NCI-H748 (cell line): ENCODE results near the gene CGRRF1.

ENCODE experiments used
- DNase-seq: peaks from one replicate; lab custom pipeline; 2025; ENCODE audit not compliant: unreplicated experiment; lab: John Stamatoyannopoulos, UW

The CGRRF1 gene

DNA sequence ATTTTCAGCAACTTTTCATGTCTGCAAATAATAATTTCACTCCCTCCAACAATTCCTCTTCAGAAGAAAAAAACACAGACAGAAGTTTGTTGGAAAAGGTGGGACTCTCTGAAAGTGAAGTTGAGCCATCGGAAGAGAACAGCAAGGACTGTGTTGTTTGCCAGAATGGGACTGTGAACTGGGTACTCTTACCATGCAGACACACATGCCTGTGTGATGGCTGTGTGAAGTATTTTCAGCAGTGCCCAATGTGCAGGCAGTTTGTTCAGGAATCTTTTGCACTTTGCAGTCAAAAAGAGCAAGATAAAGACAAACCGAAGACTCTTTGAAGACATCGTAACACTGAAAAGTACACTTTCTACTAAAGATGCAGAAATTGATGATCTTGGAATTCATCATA, 28.3 kb downstream of the CGRRF1 start:
- DNase-seq, result no peak

DNA sequence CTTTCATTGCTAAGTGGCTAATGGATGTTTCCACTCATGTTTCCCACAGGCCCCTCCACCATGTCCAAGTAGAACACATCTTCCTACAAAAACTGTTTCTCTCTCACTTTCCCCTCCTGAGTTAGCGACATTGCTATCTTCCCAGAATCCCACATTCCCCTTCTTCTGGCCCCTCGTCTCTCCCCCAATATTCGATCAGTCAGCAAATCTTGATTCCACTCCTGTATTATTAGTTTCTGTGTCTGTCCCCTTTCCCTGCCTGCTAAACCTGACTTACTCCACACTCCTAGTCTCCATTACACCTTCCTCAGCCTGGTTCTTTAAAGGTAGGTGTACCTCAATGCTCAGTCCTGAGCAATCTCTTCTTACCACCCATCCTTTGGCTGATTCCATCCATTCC, 37.9 kb downstream of the CGRRF1 start:
- no peak for DNase-seq

DNA sequence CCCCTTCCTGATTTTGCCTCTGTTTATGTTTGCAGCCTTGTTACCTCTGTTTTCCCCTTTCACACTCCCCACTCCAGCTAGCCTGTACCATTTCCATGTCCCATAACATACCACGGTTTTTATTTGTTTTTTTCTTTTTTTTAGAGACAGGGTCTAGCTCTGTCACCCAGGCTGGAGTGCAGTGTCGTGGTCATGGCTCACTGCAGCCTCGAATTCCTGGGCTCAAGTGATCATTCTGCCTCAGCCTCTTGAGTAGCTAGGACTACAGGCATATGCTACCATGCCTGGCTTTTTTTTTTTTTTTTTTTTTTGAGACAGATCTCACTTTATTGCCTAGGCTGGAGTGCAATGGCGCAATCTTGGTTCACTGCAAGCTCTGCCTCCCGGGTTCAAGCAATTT, 38.8 kb downstream of the CGRRF1 start:
- no peak for DNase-seq

DNA sequence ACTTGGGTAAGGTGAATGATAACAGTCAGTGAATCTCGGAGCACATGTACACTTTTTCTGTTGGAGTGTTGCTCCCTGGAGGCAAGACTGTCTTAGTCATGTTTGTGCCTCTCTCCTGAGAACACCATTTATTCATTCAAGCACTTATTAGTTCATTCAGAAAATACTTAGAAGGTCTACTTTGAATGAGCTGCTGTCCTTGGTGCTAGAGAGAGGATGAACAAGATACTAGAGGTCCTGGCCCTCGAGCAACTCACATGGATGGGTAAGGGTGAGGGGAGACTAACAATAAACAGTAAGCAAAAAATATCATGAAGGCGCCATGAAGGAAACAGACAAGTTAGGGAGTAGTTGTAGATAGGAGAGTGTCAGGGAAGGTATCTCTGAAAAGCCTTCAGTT, 40.2 kb downstream of the CGRRF1 start:
- DNase-seq, result no peak

DNA sequence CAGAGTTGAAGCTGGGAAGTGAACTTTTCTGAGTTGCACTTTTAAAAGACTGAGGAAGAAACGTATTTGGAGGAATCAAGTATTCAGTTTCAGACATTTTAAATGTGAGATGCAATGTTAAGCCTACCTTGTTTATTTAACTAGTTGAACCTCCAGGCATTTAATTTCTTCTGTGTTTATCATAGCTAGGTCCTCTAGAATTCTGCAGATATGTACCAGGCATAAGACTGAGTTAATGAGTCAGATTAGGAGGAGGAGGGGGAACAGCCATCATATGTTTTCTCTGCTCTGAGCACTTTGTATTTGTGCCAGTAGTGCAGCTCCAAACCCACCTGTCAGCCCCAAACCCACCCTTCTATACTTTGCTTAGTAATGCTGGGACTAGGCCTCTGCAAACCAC, 40.8 kb downstream of the CGRRF1 start:
- no peak for DNase-seq

DNA sequence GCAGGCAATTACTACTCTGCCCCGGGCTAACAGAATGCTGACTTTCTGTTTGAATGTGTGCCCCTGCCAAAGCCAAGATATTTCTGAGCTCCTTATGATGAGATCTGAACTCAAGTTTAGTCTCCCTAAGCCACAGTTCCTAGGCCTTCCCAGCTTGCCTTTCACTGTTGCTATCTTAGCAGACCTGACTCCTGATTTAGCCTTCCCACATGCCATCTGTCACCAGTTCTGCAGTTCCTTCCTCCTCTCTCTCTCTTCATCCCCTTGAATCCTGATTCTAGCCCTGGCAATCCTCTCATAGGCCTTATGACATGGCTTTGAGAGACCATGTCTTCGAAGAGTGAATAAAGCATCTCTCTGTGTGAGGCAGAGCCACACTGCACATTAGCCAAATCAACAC, 44.7 kb downstream of the CGRRF1 start:
- DNase-seq, result no peak

DNA sequence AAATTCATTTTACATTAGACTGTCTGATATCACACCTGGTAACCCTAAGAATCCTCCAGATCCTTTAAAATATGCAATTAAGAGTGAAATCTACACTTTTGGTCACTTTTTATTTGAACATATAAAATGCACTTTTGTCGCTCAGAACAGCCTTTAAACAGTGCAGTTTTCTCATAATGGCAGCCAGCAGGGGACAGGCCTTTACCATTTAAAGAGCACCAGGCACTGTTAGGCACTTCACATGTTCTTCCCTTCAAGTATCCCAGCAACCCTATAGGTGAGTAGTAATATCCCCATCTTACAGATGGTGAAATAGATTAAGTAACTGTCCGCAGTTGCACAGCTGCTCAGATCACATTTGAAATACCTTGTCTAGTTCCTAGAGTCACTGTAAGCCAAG, 45.9 kb downstream of the CGRRF1 start:
- no peak for DNase-seq

DNA sequence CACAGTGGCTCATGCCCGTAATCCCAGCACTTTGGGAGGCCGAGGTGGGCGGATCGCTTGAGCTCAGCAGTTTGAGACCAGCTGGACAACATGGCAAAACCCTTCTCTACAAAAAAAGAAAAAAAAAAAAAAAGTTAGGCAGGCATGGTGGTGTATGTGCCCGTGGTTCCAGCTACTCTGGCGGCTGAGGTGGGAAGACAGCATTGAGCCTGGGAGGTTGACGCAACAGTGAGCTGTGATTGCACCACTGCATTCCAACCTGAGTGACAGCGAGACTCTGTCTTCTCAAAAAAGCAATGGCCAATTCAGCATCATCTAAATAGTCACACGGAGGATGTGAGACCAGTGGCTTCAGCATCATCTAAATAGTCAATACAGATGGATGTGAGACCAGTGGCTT, 46.8 kb downstream of the CGRRF1 start:
- no peak for DNase-seq

DNA sequence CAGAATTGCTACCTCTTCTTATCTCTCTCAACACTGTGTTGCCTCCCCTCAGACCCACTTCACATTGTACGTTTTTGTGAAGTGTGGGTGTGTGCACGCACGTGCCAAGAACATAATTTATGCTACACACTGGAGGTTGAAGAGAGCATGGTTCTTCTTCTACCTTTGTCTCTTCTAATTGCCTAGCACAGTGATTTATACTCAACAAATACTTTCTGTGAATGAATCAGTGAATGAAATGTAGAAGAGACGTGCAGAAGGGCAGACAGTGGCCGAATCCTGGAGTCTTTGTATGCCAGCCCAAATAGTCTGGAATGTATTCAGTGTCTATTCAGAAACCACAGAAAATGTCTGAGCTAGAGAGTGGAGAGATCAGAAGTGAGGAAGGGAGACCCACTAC, 52.6 kb downstream of the CGRRF1 start:
- DNase-seq, result peak; percentile 28

DNA sequence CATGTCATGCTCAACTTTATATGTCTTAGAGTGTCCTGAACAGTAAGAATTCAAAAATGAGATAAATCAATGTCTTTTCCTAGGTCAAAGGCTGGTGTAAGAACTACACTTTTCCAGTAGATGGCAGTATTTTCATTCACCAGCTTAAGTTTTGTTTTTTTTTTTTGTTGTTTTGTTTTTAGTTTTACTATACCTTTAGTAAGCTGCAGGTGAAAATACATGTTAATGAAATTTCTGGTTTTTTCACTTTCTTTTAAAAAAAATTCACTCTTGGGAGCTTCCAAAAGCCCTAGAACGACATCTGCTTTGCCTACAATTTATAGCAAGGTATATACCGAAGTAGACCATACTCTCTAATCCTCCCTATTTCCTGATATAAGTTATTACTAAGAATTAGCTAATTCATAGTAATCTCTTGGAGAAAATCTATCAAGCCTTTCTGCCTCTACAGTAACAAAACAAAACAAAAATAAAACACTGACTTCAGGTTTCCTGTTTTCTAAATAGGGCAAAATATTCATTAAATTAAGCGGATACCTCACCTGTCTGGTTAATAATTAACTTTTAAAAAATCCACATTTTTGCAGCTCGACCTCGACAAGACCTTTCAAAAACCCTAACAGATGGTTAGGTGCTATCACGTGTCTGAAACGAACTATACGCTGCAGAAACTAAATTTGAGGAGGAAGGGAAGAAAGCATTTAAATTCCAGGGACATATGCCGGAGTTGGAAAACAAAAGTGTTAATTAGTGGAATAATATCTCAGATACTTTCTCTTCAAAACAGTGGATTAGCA, 54.6 kb downstream of the CGRRF1 start:
- peak; percentile 27 for DNase-seq

DNA sequence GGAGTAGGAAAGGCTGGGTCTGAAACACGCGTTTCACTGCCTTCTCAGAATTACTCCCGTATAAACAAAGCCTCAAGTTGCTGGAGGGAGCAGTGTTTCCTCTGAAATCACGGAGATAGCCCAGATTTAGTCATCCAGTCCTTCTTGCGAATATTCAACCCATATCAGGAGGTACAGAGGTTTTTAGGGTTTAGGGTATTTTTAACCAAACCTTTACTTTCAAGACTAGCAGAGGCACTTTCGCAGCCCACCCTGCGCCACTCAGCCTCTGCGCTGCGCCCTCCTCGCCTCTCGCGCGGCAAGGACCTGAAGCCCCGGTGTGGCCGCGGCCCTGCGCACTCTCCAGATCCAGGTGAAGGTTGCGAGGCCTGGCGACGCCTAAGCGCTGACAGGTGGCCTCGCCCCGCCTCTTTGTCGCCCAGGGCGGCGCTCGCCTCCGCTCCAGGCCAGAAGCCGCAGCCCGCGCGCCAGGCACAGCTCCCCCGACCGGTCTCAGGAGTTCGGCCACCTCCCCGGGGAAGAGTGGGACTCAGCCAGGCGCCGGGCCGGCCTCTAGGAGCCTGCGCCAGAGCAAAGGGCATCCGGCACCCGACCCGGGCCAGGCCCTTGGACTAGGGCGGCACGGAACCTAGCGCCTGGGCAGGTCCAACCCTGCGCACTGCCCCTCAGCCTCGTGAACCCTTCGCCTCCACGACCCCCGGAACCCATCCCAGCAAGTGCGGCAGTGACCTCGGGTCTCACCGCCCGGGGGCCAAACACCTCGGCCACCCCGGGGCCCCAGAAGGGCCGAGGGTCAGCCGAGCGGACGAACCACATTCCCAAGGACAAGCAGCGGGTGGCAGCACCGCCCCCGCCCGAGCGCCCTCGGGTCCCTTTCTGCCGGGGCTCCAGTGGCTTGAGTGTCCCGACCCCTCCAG, 55.4 kb downstream of the CGRRF1 start:
- DNase-seq, result peak; percentile 92

DNA sequence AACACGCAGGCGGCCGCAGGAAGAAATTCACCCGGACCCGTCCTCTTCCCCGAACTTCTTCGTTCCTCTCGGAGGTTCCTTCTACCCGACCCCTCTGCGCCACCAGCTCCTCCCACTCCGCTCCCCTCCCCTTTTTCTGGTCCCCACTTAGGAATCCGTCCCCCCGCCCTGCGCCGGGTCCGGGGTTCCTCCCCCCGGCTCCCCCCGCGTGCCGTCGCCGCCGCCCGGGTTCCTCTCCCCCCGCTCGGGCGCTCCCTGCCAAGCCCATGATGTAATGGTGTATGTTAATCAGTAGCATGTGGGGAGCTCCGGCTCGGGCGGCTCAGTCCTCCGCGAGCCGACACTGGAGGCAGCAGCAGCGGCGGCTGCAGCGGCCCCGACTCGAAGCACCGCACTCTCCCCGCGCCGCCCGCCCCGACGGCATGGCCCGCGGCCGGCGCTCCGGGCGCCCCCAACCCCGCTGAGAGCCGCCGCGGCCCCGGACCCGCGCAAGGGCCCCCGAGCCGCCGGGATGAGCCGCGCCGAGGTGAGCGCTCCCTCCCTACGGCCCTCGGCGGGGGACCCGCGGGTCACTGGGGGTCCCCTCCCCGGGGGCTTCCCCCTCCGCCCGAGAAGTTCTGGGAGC, 56.2 kb downstream of the CGRRF1 start:
- DNase-seq, result peak; percentile 76

DNA sequence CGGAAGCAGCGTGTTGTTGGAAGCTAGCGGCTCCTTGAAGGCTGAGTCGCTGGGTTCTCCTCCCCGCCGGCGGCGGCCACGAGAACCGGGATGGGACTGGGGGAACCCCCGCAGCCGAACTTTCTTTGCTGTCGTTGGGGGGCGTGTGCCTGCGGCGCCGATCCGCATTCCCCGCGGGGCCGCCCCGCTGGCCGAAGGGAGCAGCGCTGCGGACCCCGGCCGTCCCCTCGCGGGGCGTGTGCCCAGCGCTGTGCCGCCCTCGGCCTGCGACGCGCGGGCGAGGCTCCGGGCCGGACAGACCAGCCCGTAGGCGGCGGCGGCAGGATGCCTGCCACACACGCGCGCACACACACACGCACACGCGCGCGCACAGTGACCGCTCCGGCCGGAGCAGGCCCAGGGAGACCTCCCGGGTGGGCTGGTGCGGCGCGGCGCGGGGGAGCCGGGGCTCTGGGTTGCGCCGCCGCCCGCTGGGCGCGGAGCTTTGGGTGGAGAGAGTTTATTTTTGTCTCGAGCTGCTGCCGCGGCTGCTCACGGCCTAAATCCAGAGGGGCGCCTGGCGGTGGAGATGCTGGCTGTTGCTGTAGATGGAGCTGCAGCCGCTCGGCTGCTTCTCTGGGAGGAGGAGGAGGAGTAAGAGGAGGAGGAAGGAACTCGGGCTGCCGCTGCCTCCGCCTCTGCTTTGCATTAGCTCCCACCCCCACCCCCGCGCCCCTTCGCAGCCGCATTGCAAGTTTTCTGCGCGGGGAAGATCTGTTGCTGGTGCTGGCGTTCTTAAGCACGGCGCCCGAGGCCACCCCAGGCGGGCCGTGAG, 56.9 kb downstream of the CGRRF1 start, which contains the start of gene SAMD4A:
Gene SAMD4A, plus strand, starts transcription at position 719 of the 814 bp plus-strand sequence. CDS start 789 bp downstream, outside the sequence.
- DNase-seq, result peak; percentile 72

DNA sequence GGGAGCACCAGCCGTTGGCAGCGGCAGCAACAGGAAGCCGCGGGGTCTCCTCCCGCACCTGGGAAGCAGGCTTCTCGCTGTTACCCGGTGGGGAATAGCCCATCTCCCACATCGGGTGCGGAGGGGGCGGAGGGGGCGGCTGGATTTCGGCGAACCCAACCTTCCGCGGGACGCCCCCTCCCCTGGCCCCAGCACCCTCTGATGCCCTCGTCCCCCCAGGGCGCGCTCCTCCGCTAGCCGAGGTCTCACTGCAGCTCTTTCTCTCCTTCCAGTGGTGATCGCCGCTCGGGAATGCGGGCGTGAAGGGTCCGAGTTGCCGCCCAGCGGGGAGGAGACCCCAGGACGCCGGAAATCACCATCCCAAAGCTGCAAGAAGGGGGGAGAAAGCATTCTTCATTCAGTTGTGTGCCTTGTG, 57.5 kb downstream of the CGRRF1 start:
- peak; percentile 50 for DNase-seq

DNA sequence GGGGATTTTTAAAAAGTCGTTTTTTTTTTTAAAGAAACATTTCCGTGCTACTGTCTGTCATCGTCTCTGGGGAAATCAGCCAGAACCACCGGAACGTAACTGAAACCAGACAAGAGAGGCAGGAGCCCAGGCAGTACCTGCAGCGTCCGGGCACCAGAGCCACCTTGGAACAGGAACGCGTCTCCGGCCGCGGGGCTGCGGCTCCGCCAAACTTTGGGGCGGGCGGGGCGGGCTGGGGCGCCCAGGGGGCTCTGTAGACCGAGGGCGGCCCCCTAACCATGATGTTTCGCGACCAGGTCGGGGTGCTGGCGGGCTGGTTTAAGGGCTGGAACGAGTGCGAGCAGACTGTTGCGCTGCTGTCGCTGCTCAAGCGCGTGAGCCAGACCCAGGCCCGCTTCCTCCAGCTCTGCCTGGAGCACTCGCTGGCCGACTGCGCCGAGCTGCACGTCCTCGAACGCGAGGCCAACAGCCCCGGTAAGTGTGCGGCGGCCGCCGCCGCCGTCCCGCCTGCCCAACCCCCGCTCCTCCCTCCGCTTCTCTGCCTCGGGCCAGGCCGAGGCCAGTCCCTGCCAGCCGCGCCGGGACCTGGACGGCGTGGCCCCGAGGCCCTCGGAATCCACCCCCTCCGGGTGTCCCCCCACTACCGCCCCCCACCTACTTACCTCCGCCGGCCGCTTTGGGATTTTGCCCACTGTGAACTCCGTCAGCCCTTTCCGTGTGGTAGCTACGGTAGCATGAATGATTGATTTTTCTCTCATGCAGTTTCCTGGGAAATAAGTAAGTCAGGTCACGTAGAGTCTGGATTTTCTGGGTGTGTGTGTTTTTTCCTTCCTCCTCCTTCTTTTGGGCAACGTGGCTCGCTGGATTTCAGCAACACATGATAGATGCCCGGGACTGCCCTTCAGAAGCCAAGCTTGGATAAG, 58.2 kb downstream of the CGRRF1 start:
- peak; percentile 71 for DNase-seq

DNA sequence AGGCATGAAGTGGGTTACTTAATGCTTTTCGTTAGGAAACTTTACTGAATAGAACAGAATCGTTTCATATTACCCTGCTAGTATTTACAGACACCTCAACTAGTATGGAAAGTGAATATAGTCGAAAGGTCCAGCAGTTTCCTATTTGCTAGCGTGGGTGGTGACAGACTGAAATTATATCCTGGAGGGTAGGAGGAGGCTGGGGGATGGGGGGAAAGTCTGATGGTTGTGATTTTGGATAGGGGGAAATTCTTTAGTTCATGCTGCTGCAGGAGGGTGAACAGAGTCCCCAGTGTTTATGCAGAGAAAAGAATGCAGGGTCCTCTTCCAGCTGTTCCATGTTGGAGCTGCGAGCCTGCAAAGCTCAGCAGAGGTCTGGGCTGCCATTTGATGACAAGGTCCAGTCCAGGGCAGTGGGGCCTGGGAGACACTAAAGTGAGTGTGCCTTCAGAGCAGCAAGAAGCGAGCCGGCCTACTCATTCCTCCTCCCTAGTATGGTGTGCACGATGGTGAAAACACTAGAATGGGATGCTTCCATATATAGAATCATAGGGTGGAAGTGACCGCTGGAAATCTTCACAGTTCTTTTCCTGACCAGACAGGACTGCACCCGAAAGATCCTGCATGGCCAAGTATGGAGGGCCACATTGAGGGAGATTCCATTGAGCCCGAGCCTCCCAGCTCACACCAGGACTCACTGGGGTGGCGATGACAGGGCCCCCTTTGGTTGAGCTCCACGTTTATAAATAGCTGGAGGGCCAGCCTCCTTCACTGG, 59.3 kb downstream of the CGRRF1 start:
- no peak for DNase-seq

DNA sequence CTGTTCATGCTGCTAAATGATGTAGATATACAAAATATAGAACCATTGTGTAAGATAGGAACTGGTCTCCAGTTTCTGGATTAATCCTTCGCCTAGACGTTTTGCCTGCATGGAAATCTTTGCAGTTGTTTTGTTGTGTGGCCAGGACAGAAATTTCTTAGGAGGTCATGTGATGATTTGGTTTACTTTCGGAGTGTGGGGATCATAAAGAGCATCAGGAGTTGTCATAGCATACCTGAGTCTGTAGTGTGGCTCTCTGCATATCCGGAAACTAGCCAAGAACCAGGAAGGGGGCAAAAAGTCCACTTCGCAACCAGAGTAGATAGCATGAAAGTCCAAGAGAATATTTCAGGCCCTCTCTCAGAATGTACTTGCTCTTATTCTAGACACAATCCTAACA, 60.3 kb downstream of the CGRRF1 start:
- no peak for DNase-seq

DNA sequence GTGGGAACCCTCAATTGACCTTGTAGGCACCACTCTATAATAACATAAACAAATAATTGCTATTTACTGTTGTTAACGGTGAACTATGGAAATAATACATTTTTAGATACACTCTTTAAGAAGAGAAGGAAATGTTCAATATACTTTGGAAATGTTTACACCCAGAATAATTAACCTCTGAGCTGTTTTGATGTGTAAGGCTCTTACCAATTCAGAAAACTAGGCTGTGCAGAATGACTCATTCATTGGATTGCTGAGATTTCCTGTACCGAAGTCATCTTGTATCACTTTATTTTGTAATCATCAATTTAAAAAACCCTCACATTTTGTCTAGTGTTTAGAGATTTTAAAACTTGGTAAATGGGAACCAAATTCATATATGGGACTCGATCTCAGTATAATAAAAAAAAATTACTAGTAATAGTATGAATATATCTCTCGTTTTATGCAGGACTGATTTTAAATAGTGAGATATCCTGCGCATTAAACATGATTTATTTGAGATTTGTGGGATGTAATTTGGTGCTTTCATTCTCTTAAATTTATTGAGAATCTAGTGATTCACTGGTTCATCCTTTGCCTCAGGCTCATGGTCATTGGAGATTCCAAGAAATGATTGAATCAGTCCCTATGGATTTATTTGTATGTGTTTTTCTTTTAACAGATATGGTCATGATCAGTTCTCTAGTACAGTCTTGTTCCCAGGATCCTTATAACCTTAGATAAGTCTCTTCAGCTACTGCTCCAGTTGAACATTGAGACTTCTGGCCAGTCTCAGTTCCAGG, 61.1 kb downstream of the CGRRF1 start:
- DNase-seq, result no peak
